Neural cell (in vitro differentiated cells): ENCODE data around the gene SCN10A. TPM values are rescaled to one million over a fixed set of nuclear protein-coding genes. Genes with fewer than 3 reads are reported as not detected.

Experiments
- H2AFZ ChIP-seq: fragments of 200-600, 300-800 bp; sonication (generic), shearing (Covaris generic); 2 replicates; pipeline ENCODE4 v1.6.0; 2014; ENCODE audit warnings: low read depth, mild to moderate bottlenecking, antibody characterized with exemption, low read length, moderate library complexity
- H3F3A ChIP-seq: fragments of 200-600 bp; shearing (Covaris generic); 2 replicates; pipeline ENCODE4 v1.6.1; 2016; ENCODE audit warnings: mild to moderate bottlenecking, moderate library complexity, mixed read lengths, antibody characterized with exemption, low read length; ENCODE audit not compliant: insufficient read depth, poor library complexity, severe bottlenecking
- H3K27ac ChIP-seq: fragments of 200-600, 300-800 bp; sonication (generic), shearing (Covaris generic); 2 replicates; pipeline ENCODE4 v1.5.1; 2014; ENCODE audit warnings: mild to moderate bottlenecking, low read length, moderate library complexity
- H3K27me3 ChIP-seq: fragments of 300-800, 200-600 bp; sonication (generic), shearing (Covaris generic); 2 replicates; pipeline ENCODE4 v1.6.0; 2014; ENCODE audit warnings: mild to moderate bottlenecking, low read depth, low read length, moderate library complexity; ENCODE audit not compliant: insufficient read depth
- H3K36me3 ChIP-seq: fragments of 300-800, 200-600 bp; sonication (generic), shearing (Covaris generic); 2 replicates; pipeline ENCODE4 v1.5.1; 2014; ENCODE audit warnings: mild to moderate bottlenecking, antibody characterized with exemption, low read length, moderate library complexity; ENCODE audit not compliant: insufficient read depth
- H3K4me2 ChIP-seq: fragments of 300-800, 200-600 bp; sonication (generic), shearing (Covaris generic); 2 replicates; pipeline ENCODE4 v1.6.0; 2014; ENCODE audit warnings: mild to moderate bottlenecking, low read length
- H3K4me3 ChIP-seq: fragments of 300-800, 200-600 bp; sonication (generic), shearing (Covaris generic); 2 replicates; pipeline ENCODE4 v1.5.1; 2014; ENCODE audit warnings: mild to moderate bottlenecking, low read length, moderate library complexity
- H3K79me2 ChIP-seq: fragments of 200-600 bp; shearing (Covaris generic); replicated peaks from 2 replicates; pipeline ENCODE4 v1.6.0; 2014; ENCODE audit warnings: mild to moderate bottlenecking, low read length, moderate library complexity; ENCODE audit not compliant: insufficient read depth
- H3K9ac ChIP-seq: fragments of 300-800, 200-600 bp; sonication (generic), shearing (Covaris generic); 2 replicates; pipeline ENCODE4 v1.6.1; 2016; ENCODE audit warnings: mild to moderate bottlenecking, low read length, mixed read lengths
- H3K9me2 ChIP-seq: fragments of 200-600 bp; shearing (Covaris generic); 2 replicates; pipeline ENCODE4 v1.6.1; 2016; ENCODE audit warnings: mild to moderate bottlenecking, low read length, mixed read lengths; ENCODE audit not compliant: insufficient read depth
- H3K9me3 ChIP-seq: fragments of 200-600, 300-800 bp; sonication (generic), shearing (Covaris generic); 2 replicates; pipeline ENCODE4 v1.6.1; 2016; ENCODE audit warnings: mild to moderate bottlenecking, mixed run types, low read length, moderate library complexity, mixed read lengths
- H4K20me1 ChIP-seq: fragments of 200-600 bp; shearing (Covaris generic); 2 replicates; pipeline ENCODE4 v1.6.1; 2016; ENCODE audit warnings: mild to moderate bottlenecking, mixed run types; ENCODE audit not compliant: insufficient read depth
- CTCF ChIP-seq: fragments of 450-650 bp; IDR thresholded peaks from 2 replicates; pipeline ENCODE4 v1.5.1; 2014; ENCODE audit warnings: antibody characterized with exemption, mild to moderate bottlenecking, moderate library complexity; ENCODE audit not compliant: poor library complexity, severe bottlenecking
- EP300 ChIP-seq: fragments of 450-650 bp; conservative IDR thresholded peaks from 2 replicates; pipeline ENCODE4 v1.6.1; 2014; ENCODE audit warnings: antibody characterized with exemption, mild to moderate bottlenecking, moderate library complexity; ENCODE audit not compliant: poor library complexity, severe bottlenecking
- EZH2 ChIP-seq: fragments of 200-600, 300-800 bp; shearing (Covaris generic), sonication (generic); IDR thresholded peaks from 2 replicates; pipeline ENCODE4 v1.6.1; 2014; ENCODE audit warnings: antibody characterized with exemption, low read length, borderline replicate concordance, mild to moderate bottlenecking; ENCODE audit not compliant: insufficient read depth, poor library complexity, severe bottlenecking
- MXI1 ChIP-seq: fragments of 450-650 bp; conservative IDR thresholded peaks from 2 replicates; pipeline ENCODE4 v1.6.1; 2014; ENCODE audit warnings: antibody characterized with exemption, mild to moderate bottlenecking; ENCODE audit not compliant: poor library complexity, severe bottlenecking
- POLR2AphosphoS5 ChIP-seq: IDR thresholded peaks from 2 replicates; pipeline ENCODE4 v1.6.1; 2012
- RAD21 ChIP-seq: fragments of 450-650 bp; conservative IDR thresholded peaks from 2 replicates; pipeline ENCODE4 v1.6.1; 2014; ENCODE audit warnings: antibody characterized with exemption, mild to moderate bottlenecking, moderate library complexity
- REST ChIP-seq: IDR thresholded peaks from 2 replicates; pipeline ENCODE4 v1.6.1; 2012; ENCODE audit warnings: borderline replicate concordance
- SMC3 ChIP-seq: fragments of 450-650 bp; conservative IDR thresholded peaks from 2 replicates; pipeline ENCODE4 v1.6.1; 2014; ENCODE audit warnings: antibody characterized with exemption, mild to moderate bottlenecking, moderate library complexity; ENCODE audit not compliant: poor library complexity
- TAF1 ChIP-seq: IDR thresholded peaks from 2 replicates; pipeline ENCODE4 v1.6.1; 2012; ENCODE audit warnings: low read depth
- polyA plus RNA-seq: library from polyadenylated mRNA; depleted of rRNA; stranded (reverse); fragments of >200 nt; gene quantifications from 2 replicates; pipeline ENCODE4 v1.2.3, GENCODE V29; 2014

SCN10A gene
- polyA plus RNA-seq, 1 donor from 2014 or later: not detected

DNA sequence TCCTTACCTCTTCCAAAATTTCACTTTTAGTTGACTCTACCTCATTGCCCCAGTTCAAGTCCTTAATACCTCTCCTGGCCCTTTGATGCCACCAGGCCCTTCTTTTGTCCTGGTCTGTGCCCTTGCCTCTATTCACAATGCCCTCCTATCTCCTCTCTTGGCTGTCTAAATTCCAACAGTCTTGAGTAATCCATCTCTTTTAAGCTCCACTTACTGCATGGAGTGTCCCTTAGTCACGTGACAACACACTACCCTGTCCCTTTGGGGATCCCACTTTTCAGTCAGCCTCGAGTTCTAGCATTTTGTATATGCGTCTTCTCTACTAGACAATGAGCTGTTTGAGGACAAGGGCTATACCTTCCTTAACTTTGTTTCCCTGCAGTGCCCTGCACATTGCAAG lies 113.8 kb downstream of the SCN10A start:
- no peak overlapping the region for H3K4me2 ChIP-seq
- no peaks in the 10 kb centered on the region for H3F3A ChIP-seq
- H3K27ac ChIP-seq: no peak overlapping the region
- no peaks in the 10 kb centered on the region for H3K79me2 ChIP-seq
- TF ChIP-seq TAF1 (no peak), REST (no peak)
- no peaks in the 10 kb centered on the region for H3K36me3 ChIP-seq
- no peaks in the 10 kb centered on the region for H3K9me3 ChIP-seq
- H3K9me2 ChIP-seq: no peaks in the 10 kb centered on the region
- H4K20me1 ChIP-seq: no peaks in the 10 kb centered on the region
- H2AFZ ChIP-seq: no peak overlapping the region
- H3K4me3 ChIP-seq: no peak overlapping the region
- H3K27me3 ChIP-seq: no peaks in the 10 kb centered on the region
- no peak overlapping the region for H3K9ac ChIP-seq

GRCh38 chr3:38698760-38699159 lies 117.3 kb downstream of the SCN10A start:
- Histone ChIP-seq H3K9me2 (no peaks in the 10 kb centered on the region), H3F3A (no peaks in the 10 kb centered on the region)

GRCh38 chr3:38698061-38698460 lies 118.0 kb downstream of the SCN10A start:
- H3K79me2 ChIP-seq: no peaks in the 10 kb centered on the region
- no peak overlapping the region for H3K4me2 ChIP-seq
- no peaks in the 10 kb centered on the region for H3K9me2 ChIP-seq
- H4K20me1 ChIP-seq: no peaks in the 10 kb centered on the region
- no peaks in the 10 kb centered on the region for H3K9me3 ChIP-seq
- no peak overlapping the region for H3K9ac ChIP-seq
- TF ChIP-seq RAD21 (no peak), TAF1 (no peak), EP300 (no peak), POLR2AphosphoS5 (no peak), EZH2 (no peak), CTCF (no peak), REST (no peak), SMC3 (no peak)
- H3K27me3 ChIP-seq: no peaks in the 10 kb centered on the region
- no peak overlapping the region for H3K4me3 ChIP-seq
- no peaks in the 10 kb centered on the region for H3F3A ChIP-seq
- H3K27ac ChIP-seq: no peak overlapping the region
- no peak overlapping the region for H2AFZ ChIP-seq
- H3K36me3 ChIP-seq: no peaks in the 10 kb centered on the region

More at GRCh38 chr3:38698760-38699159, 117.3 kb downstream of the SCN10A start:
- no peak overlapping the region for H3K27ac ChIP-seq
- no peak overlapping the region for H3K4me3 ChIP-seq
- H3K79me2 ChIP-seq: no peaks in the 10 kb centered on the region
- no peaks in the 10 kb centered on the region for H4K20me1 ChIP-seq
- no peak overlapping the region for H3K4me2 ChIP-seq
- no peak for TF ChIP-seq EZH2
- no peak for TF ChIP-seq SMC3
- TF ChIP-seq TAF1: no peak
- no peak for TF ChIP-seq MXI1
- TF ChIP-seq RAD21: no peak
- no peaks in the 10 kb centered on the region for H3K27me3 ChIP-seq
- no peak overlapping the region for H3K9ac ChIP-seq
- no peaks in the 10 kb centered on the region for H3K36me3 ChIP-seq
- no peaks in the 10 kb centered on the region for H3K9me3 ChIP-seq
- H2AFZ ChIP-seq: no peak overlapping the region
